ENCODE results near the gene ZNF791.
"Not testable (repeated sequence)": the region's sequence is repeated elsewhere in the genome, so short reads cannot be mapped to it uniquely, and the experiment has no call there.

GRCh38 chr19:12678039-12678438, 67.3 kb downstream of the ZNF791 start:
- not testable (repeated sequence) for TF ChIP-seq ZNF112 (tag by site-specific recombination; IDR thresholded peaks at IDR 0.05); CTCF (tag by site-specific recombination; IDR thresholded peaks at IDR 0.05); ZNF571 (tag by site-specific recombination; IDR thresholded peaks at IDR 0.05); ZIC2 (tag by site-specific recombination; IDR thresholded peaks at IDR 0.05); ZFP3 (tag by site-specific recombination; IDR thresholded peaks at IDR 0.05; ENCODE audit: low read depth); SCRT2 (tag by site-specific recombination; IDR thresholded peaks at IDR 0.05); ZFP37 (tag by site-specific recombination; IDR thresholded peaks at IDR 0.05); ZNF792 (tag by site-specific recombination; IDR thresholded peaks at IDR 0.05); YY1 (tag by site-specific recombination; IDR thresholded peaks at IDR 0.05); MYNN (tag by site-specific recombination; IDR thresholded peaks at IDR 0.05; ENCODE audit: borderline replicate concordance); ZNF488 (tag by site-specific recombination; IDR thresholded peaks at IDR 0.05)

Measured in HEK293 (cell line).